Right cardiac atrium (tissue), 5 donors: Measurements from ENCODE around the gene TOMM6. TPM values are rescaled to one million over a fixed set of nuclear protein-coding genes. Genes with fewer than 3 reads are reported as not detected.

Experiments
- ATAC-seq, 2 donors: fragments of 200-7000 bp; cut with Tn5 transposase; one replicate each; pipeline versions ENCODE4 v1.8.0 to v1.9.1; 2020; ENCODE audit warnings: moderate library complexity in 2 of 2, mild to moderate bottlenecking in 1 of 2
- DNase-seq, 3 donors: peaks; one replicate each; pipeline ENCODE4 v3.0.0-alpha.2; 2020
- H3K27ac ChIP-seq: one replicate; pipeline ENCODE4 v1.5.1; 2013; ENCODE audit warnings: mild to moderate bottlenecking, low read length, control low read depth, moderate library complexity
- H3K27me3 ChIP-seq: one replicate; pipeline ENCODE4 v1.6.1; 2013; ENCODE audit not compliant: control insufficient read depth, insufficient read depth
- H3K4me1 ChIP-seq: one replicate; pipeline ENCODE4 v1.6.1; 2013; ENCODE audit warnings: low read length; ENCODE audit not compliant: control insufficient read depth, insufficient read depth
- H3K4me3 ChIP-seq: one replicate; pipeline ENCODE4 v1.5.1; 2013; ENCODE audit warnings: low read length, control low read depth
- H3K9me3 ChIP-seq: one replicate; pipeline ENCODE4 v1.6.1; 2013; ENCODE audit warnings: low read length; ENCODE audit not compliant: control insufficient read depth
- WGBS: extraction: QIAGEN DNeasy Blood & Tissue Kit; methylation state at CpG from one replicate; pipeline ENCODE4 v1.1.7; 2013; 5-methylcytosine and 5-hydroxymethylcytosine counted together
- intact Hi-C, 4 donors: fragments of 100-400 bp; cut with DNase I; formaldehyde crosslinking; loops; one replicate each; pipeline versions ENCODE4 v1.11.0 to v1.14.0; 2022 to 2023
- polyA plus RNA-seq: library from polyadenylated mRNA; stranded (reverse); fragments of 200-250 nt; gene quantifications from one replicate; pipeline ENCODE4 v1.2.3, GENCODE V29; 2013
- total RNA-seq, 4 donors: library from RNA; stranded (reverse); fragmentation: NEBNext Ultra II Directional; extraction: Animal tissue kit (Norgen Biotek cat#: 25700); gene quantifications; one replicate each; pipeline ENCODE4 v1.2.1, GENCODE V29; 2021
- donor health status: healthy with polysubstance abuse.
- donor health status: DM: no; HTN: yes; CAD: no.
- donor health status: DM: no; HTN: no; CAD: no.
- donor health status: DM: no; HTN: yes; CAD: no; lungs with severe emphysema.
- donor health status: DM: yes; HTN: yes; CAD: no.

The TOMM6 gene
- total and polyA plus RNA-seq, 5 donors: 123 to 228 (median 152) TPM

GRCh38 chr6:41786451-41787218, 859 bp upstream of the TOMM6 start:
- under 1% methylated on average over 58 of the region's 58 CpGs for WGBS
- H3K4me1 ChIP-seq: no peaks in the 10 kb centered on the region
- DNase-seq (peak; percentile 91 to 97 (median 96)), ATAC-seq (peak; percentile 93 to 94)
- no peaks in the 10 kb centered on the region for H3K9me3 ChIP-seq
- H3K4me3 ChIP-seq: peak overlapping the region; percentile 68
- no peaks in the 10 kb centered on the region for H3K27me3 ChIP-seq
- intact Hi-C loops: loop anchor here (2.0 to 10.0 kb wide), 3 partner anchors 138 to 258 kb away; partner anchors contain the start of genes BYSL (in 1 of the 4) and MED20 (in 1 of the 4)
- H3K27ac ChIP-seq: peak overlapping the region; percentile 94

- DNase-seq (no peak), ATAC-seq (no peak)
- no peaks in the 10 kb centered on the region for H3K9me3 ChIP-seq
- no peaks in the 10 kb centered on the region for H3K27me3 ChIP-seq
- H3K4me1 ChIP-seq: peaks cover 2% of the 10 kb centered on the region
- WGBS: 71% methylated on average over 3 of the region's 3 CpGs
- intact Hi-C loops: loop anchor here in 3 of 4 donors (10.0 kb wide), 2 partner anchors 135 to 145 kb away; partner anchors contain the start of genes BYSL (in 1 of the 3) and MED20 (in 1 of the 3)
- H3K27ac ChIP-seq: no peak overlapping the region
- no peak overlapping the region for H3K4me3 ChIP-seq
Observed at GRCh38 chr6:41789390-41789724, 1.9 kb downstream of the TOMM6 start.

- ATAC-seq: no peak
- Histone ChIP-seq H3K4me1 (peaks cover 2% of the 10 kb centered on the region), H3K9me3 (no peaks in the 10 kb centered on the region), H3K27ac (no peak overlapping the region), H3K4me3 (no peak overlapping the region), H3K27me3 (no peaks in the 10 kb centered on the region)
- 96% methylated on average over 1 of the region's 1 CpG for WGBS
- intact Hi-C loops: loop anchor here in 1 of 4 donors (10.0 kb wide), 1 partner anchor 145 kb away; no protein-coding TSS in a partner anchor
- DNase-seq: no peak
Observed at GRCh38 chr6:41790045-41790444, 2.6 kb downstream of the TOMM6 start.

GRCh38 chr6:41791305-41791704, 3.8 kb downstream of the TOMM6 start:
- Histone ChIP-seq H3K27ac (no peak overlapping the region), H3K4me3 (no peak overlapping the region), H3K27me3 (no peaks in the 10 kb centered on the region), H3K9me3 (no peaks in the 10 kb centered on the region), H3K4me1 (peaks cover 2% of the 10 kb centered on the region)
- DNase-seq (no peak), ATAC-seq (no peak)
- 74% methylated on average over 1 of the region's 1 CpG for WGBS
- intact Hi-C loops: loop anchor here in 1 of 4 donors (10.0 kb wide), 1 partner anchor 143 kb away; no protein-coding TSS in a partner anchor

- H3K4me1 ChIP-seq: peaks cover 2% of the 10 kb centered on the region
- no peak overlapping the region for H3K4me3 ChIP-seq
- intact Hi-C loops: loop anchor here in 1 of 4 donors (10.0 kb wide), 1 partner anchor 143 kb away; no protein-coding TSS in a partner anchor
- H3K27ac ChIP-seq: no peak overlapping the region
- DNase-seq (no peak), ATAC-seq (no peak)
- 74% methylated on average over 4 of the region's 4 CpGs for WGBS
- H3K27me3 ChIP-seq: no peaks in the 10 kb centered on the region
- no peaks in the 10 kb centered on the region for H3K9me3 ChIP-seq
Observed at GRCh38 chr6:41791984-41792383, 4.5 kb downstream of the TOMM6 start.

GRCh38 chr6:41796474-41796873, 9.0 kb downstream of the TOMM6 start:
- 91% methylated on average over 2 of the region's 2 CpGs for WGBS
- peaks cover 2% of the 10 kb centered on the region for H3K4me1 ChIP-seq
- DNase-seq (no peak), ATAC-seq (no peak)
- no peaks in the 10 kb centered on the region for H3K27me3 ChIP-seq
- no peak overlapping the region for H3K27ac ChIP-seq
- H3K4me3 ChIP-seq: no peak overlapping the region
- no peaks in the 10 kb centered on the region for H3K9me3 ChIP-seq
- intact Hi-C loops: loop anchor here in 1 of 4 donors (10.0 kb wide), 1 partner anchor 138 kb away; no protein-coding TSS in a partner anchor

GRCh38 chr6:41798901-41799558, 11.5 kb downstream of the TOMM6 start:
- 97% methylated on average over 7 of the region's 7 CpGs for WGBS
- Histone ChIP-seq H3K4me1 (no peaks in the 10 kb centered on the region), H3K9me3 (no peaks in the 10 kb centered on the region), H3K27ac (no peak overlapping the region), H3K4me3 (no peak overlapping the region), H3K27me3 (no peaks in the 10 kb centered on the region)
- intact Hi-C loops: loop anchor here in 1 of 4 donors (10.0 kb wide), 1 partner anchor 136 kb away; no protein-coding TSS in a partner anchor
- no peak for ATAC-seq
- no peak for DNase-seq

- ATAC-seq (no peak), DNase-seq (no peak)
- H3K27ac ChIP-seq: no peak overlapping the region
- WGBS: 90% methylated on average over 2 of the region's 2 CpGs
- H3K4me3 ChIP-seq: no peak overlapping the region
- intact Hi-C loops: loop anchor here in 1 of 4 donors (10.0 kb wide), 1 partner anchor 135 kb away; no protein-coding TSS in a partner anchor
- H3K4me1 ChIP-seq: no peaks in the 10 kb centered on the region
- H3K9me3 ChIP-seq: no peaks in the 10 kb centered on the region
- H3K27me3 ChIP-seq: no peaks in the 10 kb centered on the region
Observed at GRCh38 chr6:41799559-41799911, 12.0 kb downstream of the TOMM6 start.

GRCh38 chr6:41801380-41801779, 13.9 kb downstream of the TOMM6 start:
- WGBS: 76% methylated on average over 2 of the region's 2 CpGs
- intact Hi-C loops: no loop called here
- DNase-seq: no peak
- Histone ChIP-seq H3K4me1 (no peaks in the 10 kb centered on the region), H3K9me3 (no peaks in the 10 kb centered on the region), H3K27me3 (no peaks in the 10 kb centered on the region), H3K27ac (no peak overlapping the region), H3K4me3 (no peak overlapping the region)
- no peak for ATAC-seq

- H3K4me3 ChIP-seq: no peak overlapping the region
- H3K27me3 ChIP-seq: no peaks in the 10 kb centered on the region
- peak in 1 of 2 donors; percentile 51 for ATAC-seq
- no peaks in the 10 kb centered on the region for H3K9me3 ChIP-seq
- WGBS: 93% methylated on average over 74 of the region's 74 CpGs
- no peak for DNase-seq
- H3K27ac ChIP-seq: no peak overlapping the region
- no peaks in the 10 kb centered on the region for H3K4me1 ChIP-seq
- intact Hi-C loops: no loop called here
Observed at GRCh38 chr6:41805830-41806774, 18.6 kb downstream of the TOMM6 start.
